ENCODE data around the gene SYNRG. TPM values are rescaled to one million over a fixed set of nuclear protein-coding genes. Genes with fewer than 3 reads are reported as not detected.

SYNRG gene
- total RNA-seq, 6 experiments from 2014 or later = 30.8 to 39.5 (median 36.1) TPM

GRCh38 chr17:37510056-37510455 lies 99.2 kb downstream of the SYNRG start:
- TF ChIP-seq, protein P1, sequence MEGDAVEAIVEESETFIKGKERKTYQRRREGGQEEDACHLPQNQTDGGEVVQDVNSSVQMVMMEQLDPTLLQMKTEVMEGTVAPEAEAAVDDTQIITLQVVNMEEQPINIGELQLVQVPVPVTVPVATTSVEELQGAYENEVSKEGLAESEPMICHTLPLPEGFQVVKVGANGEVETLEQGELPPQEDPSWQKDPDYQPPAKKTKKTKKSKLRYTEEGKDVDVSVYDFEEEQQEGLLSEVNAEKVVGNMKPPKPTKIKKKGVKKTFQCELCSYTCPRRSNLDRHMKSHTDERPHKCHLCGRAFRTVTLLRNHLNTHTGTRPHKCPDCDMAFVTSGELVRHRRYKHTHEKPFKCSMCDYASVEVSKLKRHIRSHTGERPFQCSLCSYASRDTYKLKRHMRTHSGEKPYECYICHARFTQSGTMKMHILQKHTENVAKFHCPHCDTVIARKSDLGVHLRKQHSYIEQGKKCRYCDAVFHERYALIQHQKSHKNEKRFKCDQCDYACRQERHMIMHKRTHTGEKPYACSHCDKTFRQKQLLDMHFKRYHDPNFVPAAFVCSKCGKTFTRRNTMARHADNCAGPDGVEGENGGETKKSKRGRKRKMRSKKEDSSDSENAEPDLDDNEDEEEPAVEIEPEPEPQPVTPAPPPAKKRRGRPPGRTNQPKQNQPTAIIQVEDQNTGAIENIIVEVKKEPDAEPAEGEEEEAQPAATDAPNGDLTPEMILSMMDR (IDR thresholded peaks at IDR 0.05) = no peak
- peaks cover 42% of the 10 kb centered on the region for H3K36me3 Mint-ChIP-seq (ENCODE audit: low read depth)
- no peak overlapping the region for H3K4me3 Mint-ChIP-seq
- H3K9me3 Mint-ChIP-seq = no peaks in the 10 kb centered on the region
- H3K27ac Mint-ChIP-seq = no peak overlapping the region; the same call in 1 of the 2 replicates
- no peaks in the 10 kb centered on the region; the same call in 1 of the 2 replicates for H3K27me3 Mint-ChIP-seq (ENCODE audit: insufficient read depth)
- DNase-seq = no peak
- peaks cover 16% of the 10 kb centered on the region for H3K4me1 Mint-ChIP-seq (ENCODE audit: low read depth)

DNA sequence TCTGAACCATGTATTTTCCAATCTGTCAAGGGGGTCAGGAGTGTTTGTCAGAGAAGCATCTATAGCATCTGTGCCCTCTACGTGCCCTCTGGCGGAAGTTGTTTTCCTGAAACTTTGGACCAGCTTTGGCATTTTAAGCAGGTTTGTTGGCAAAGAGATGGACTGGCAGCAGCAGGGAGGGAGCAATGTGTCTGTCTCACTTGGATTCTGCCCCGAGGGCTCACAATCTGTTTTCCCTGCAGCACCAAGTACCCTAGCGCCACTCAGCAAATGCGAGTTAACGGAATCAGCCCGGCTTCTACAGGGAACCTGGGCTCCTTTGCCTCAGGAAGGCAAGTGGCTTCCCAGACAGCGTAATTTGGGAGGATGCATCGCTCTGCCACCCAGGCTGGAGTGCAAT lies 102.1 kb downstream of the SYNRG start:
- no peak overlapping the region for H3K4me3 Mint-ChIP-seq
- H3K36me3 Mint-ChIP-seq (ENCODE audit: low read depth) = peaks cover 44% of the 10 kb centered on the region
- no peak for DNase-seq
- H3K9me3 Mint-ChIP-seq = no peaks in the 10 kb centered on the region
- no peaks in the 10 kb centered on the region; the same call in 1 of the 2 replicates for H3K27me3 Mint-ChIP-seq (ENCODE audit: insufficient read depth)
- H3K4me1 Mint-ChIP-seq (ENCODE audit: low read depth) = peaks cover 15% of the 10 kb centered on the region
- TF ChIP-seq, protein P1 (IDR thresholded peaks at IDR 0.05) = no peak
- peak overlapping the region; percentile 51; the same call in 1 of the 2 replicates for H3K27ac Mint-ChIP-seq

DNA sequence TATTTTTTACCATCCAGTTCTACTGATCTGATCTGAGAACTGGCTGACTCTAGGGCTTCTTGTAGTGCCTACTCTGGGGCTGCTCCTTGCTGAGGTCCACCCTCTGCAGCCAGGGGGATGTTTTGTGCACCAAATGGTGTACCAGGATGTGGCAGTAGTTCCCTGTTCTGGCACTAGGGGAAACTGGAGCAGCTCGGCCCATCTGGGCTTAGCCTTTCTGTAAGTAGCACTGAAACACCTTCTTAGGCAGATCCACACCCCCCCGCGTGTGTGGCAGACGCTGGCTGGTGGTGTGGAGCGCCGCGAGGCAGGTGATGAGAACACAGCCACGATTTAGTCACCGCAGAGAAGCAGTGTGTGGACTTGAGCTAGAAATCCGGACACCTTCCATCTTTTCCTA lies 102.5 kb downstream of the SYNRG start:
- no peaks in the 10 kb centered on the region; the same call in 1 of the 2 replicates for H3K27me3 Mint-ChIP-seq (ENCODE audit: insufficient read depth)
- no peaks in the 10 kb centered on the region for H3K9me3 Mint-ChIP-seq
- peaks cover 17% of the 10 kb centered on the region for H3K4me1 Mint-ChIP-seq (ENCODE audit: low read depth)
- TF ChIP-seq, protein P1 (IDR thresholded peaks at IDR 0.05) = peak; percentile 69
- no peak overlapping the region for H3K4me3 Mint-ChIP-seq
- peak overlapping the region; percentile 51; the same call in 1 of the 2 replicates for H3K27ac Mint-ChIP-seq
- peak; percentile 31 for DNase-seq
- peaks cover 44% of the 10 kb centered on the region for H3K36me3 Mint-ChIP-seq (ENCODE audit: low read depth)

DNA sequence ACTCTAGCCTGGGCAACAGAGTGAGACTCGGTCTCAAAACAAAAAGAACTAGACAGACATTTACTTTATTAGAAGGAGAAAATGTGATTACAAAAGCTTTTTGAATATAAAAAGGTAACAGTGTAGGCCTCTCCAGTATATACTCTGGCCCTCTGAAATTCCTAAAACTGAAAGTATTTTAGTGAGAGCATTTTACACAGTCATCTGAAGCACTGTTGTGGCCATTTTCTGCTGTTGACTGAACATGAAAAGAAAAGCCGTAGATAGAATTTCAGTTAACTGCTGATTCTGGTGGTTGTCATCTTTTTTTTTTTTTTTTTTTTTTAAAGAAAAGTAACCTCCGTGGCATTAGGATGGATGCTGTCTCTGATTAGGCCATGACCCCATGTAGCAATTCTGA lies 103.9 kb downstream of the SYNRG start:
- Mint-ChIP-seq H3K9me3 (no peaks in the 10 kb centered on the region), H3K27me3 (ENCODE audit: insufficient read depth) (peaks cover 1% of the 10 kb centered on the region; the same call in 1 of the 2 replicates), H3K4me1 (ENCODE audit: low read depth) (peaks cover 25% of the 10 kb centered on the region), H3K36me3 (ENCODE audit: low read depth) (peaks cover 47% of the 10 kb centered on the region), H3K4me3 (no peak overlapping the region), H3K27ac (peak overlapping the region; percentile 31)
- TF ChIP-seq, protein P1 (IDR thresholded peaks at IDR 0.05) = no peak
- no peak for DNase-seq

- TF ChIP-seq, protein P1 (IDR thresholded peaks at IDR 0.05) = no peak
- peaks cover 44% of the 10 kb centered on the region for H3K36me3 Mint-ChIP-seq (ENCODE audit: low read depth)
- H3K27me3 Mint-ChIP-seq (ENCODE audit: insufficient read depth) = peaks cover 1% of the 10 kb centered on the region
- DNase-seq = no peak
- H3K9me3 Mint-ChIP-seq = no peaks in the 10 kb centered on the region
- no peak overlapping the region for H3K4me3 Mint-ChIP-seq
- peaks cover 29% of the 10 kb centered on the region for H3K4me1 Mint-ChIP-seq (ENCODE audit: low read depth)
- H3K27ac Mint-ChIP-seq = no peak overlapping the region
Observed at GRCh38 chr17:37503148-37503547, 106.1 kb downstream of the SYNRG start.
